HepG2 (cell line): ENCODE measurements around the gene NACC2. TPM values are rescaled to one million over a fixed set of nuclear protein-coding genes. Genes with fewer than 3 reads are reported as not detected.
A peak's percentile ranks its signal among the peaks of the same experiment; 100 is the strongest.

Experiments used
- ARID4A ChIP-seq: sonication (generic); formaldehyde crosslinking; IDR thresholded peaks from 2 replicates; pipeline ENCODE4 v1.5.0; 2020; ENCODE audit warnings: mild to moderate bottlenecking, missing genetic modification reagents, borderline replicate concordance
- EED ChIP-seq: sonication (generic); formaldehyde crosslinking; IDR thresholded peaks from 2 replicates; pipeline ENCODE4 v1.5.0; 2020; ENCODE audit warnings: mild to moderate bottlenecking, missing genetic modification reagents
- FOXA1 ChIP-seq, 2 experiments: fragments of 450-650 bp in 1 of 2; sonication (generic) in 1 of 2; formaldehyde crosslinking in 1 of 2; IDR thresholded peaks; 2 replicates each; pipeline versions ENCODE4 v1.4.0 to v1.6.1; 2016 to 2020; ENCODE audit warnings: missing genetic modification reagents in 1 of 2
- GABPB1 ChIP-seq: IDR thresholded peaks from 2 replicates; pipeline ENCODE4 v1.6.1; 2016; ENCODE audit warnings: mild to moderate bottlenecking, missing genetic modification reagents, moderate library complexity, missing compliant biosample characterization
- GATAD2A ChIP-seq: IDR thresholded peaks from 2 replicates; pipeline ENCODE4 v1.6.1; 2016
- HMGXB4 ChIP-seq, 2 experiments: sonication (generic) in 1 of 2; formaldehyde crosslinking in 1 of 2; IDR thresholded peaks; 2 replicates each; pipeline versions ENCODE4 v1.4.0 to v1.6.1; 2018 to 2020; ENCODE audit warnings: missing genetic modification reagents in 2 of 2, borderline replicate concordance in 1 of 2, low read depth in 1 of 2, mild to moderate bottlenecking in 1 of 2, missing biosample characterization in 1 of 2
- IKZF4 ChIP-seq: sonication (generic); formaldehyde crosslinking; IDR thresholded peaks from 2 replicates; pipeline ENCODE4 v1.5.1; 2020; ENCODE audit warnings: borderline replicate concordance, mild to moderate bottlenecking, low read depth, missing genetic modification reagents; ENCODE audit errors: not compliant biosample characterization
- KDM4B ChIP-seq: sonication (generic); formaldehyde crosslinking; IDR thresholded peaks from 2 replicates; pipeline ENCODE4 v1.4.0; 2020; ENCODE audit warnings: missing genetic modification reagents
- MIER3 ChIP-seq: IDR thresholded peaks from 2 replicates; pipeline ENCODE4 v1.6.1; 2016; ENCODE audit warnings: missing compliant biosample characterization, borderline replicate concordance
- MXD4 ChIP-seq: IDR thresholded peaks from 2 replicates; pipeline ENCODE4 v1.6.1; 2016; ENCODE audit warnings: mild to moderate bottlenecking, missing biosample characterization, missing genetic modification reagents
- PHF8 ChIP-seq: sonication (generic); formaldehyde crosslinking; IDR thresholded peaks from 2 replicates; pipeline ENCODE4 v1.5.0; 2020; ENCODE audit warnings: missing genetic modification reagents
- RARA ChIP-seq: IDR thresholded peaks from 2 replicates; pipeline ENCODE4 v1.6.1; 2016; ENCODE audit warnings: missing genetic modification reagents, missing compliant biosample characterization
- SALL2 ChIP-seq: sonication (generic); formaldehyde crosslinking; IDR thresholded peaks from 2 replicates; pipeline ENCODE4 v1.8.1; 2023; ENCODE audit warnings: mild to moderate bottlenecking, missing genetic modification reagents, inconsistent platforms
- SMC3 ChIP-seq: IDR thresholded peaks from 2 replicates; pipeline ENCODE4 v1.6.1; 2011; ENCODE audit warnings: low read length, improper control_type of control experiment
- TBP ChIP-seq: sonication (generic); formaldehyde crosslinking; IDR thresholded peaks from 2 replicates; pipeline ENCODE4 v1.5.0; 2020; ENCODE audit warnings: missing genetic modification reagents
- THAP11 ChIP-seq: IDR thresholded peaks from 2 replicates; pipeline ENCODE4 v1.6.1; 2016; ENCODE audit warnings: missing biosample characterization, missing genetic modification reagents
- XRCC5 ChIP-seq: fragments of 200-400 bp; formaldehyde crosslinking; optimal IDR thresholded peaks from 2 replicates; pipeline ENCODE3; 2017; ENCODE audit warnings: mild to moderate bottlenecking, low read length
- ZFY ChIP-seq: sonication (generic); formaldehyde crosslinking; IDR thresholded peaks from 2 replicates; pipeline ENCODE4 v1.4.0; 2020; ENCODE audit warnings: missing genetic modification reagents
- ZNF276 ChIP-seq: sonication (generic); formaldehyde crosslinking; IDR thresholded peaks from 2 replicates; pipeline ENCODE4 v1.4.0; 2020; ENCODE audit warnings: mild to moderate bottlenecking, low read depth, missing genetic modification reagents
- ZNF501 ChIP-seq: sonication (generic); formaldehyde crosslinking; IDR thresholded peaks from 2 replicates; pipeline ENCODE4 v1.5.1; 2020; ENCODE audit warnings: mild to moderate bottlenecking, moderate library complexity, missing genetic modification reagents
- polyA plus RNA-seq, 8 experiments: library from polyadenylated mRNA; depleted of rRNA in 3 of 8; stranded (reverse) in 7 of 8; unstranded in 1 of 8; fragments of >200 nt; fragmentation: Illumina TruSeq in 4 of 8; extraction: Trizol in 4 of 8; gene quantifications; 2 replicates each; pipeline versions ENCODE4 v1.2.1 to v1.2.3, GENCODE V29; 2011 to 2016; ENCODE audit warnings: low read depth in 4 of 8, missing spikeins in 1 of 8, mixed read lengths in 1 of 8; ENCODE audit not compliant: insufficient read depth in 1 of 8
- total RNA-seq, 5 experiments: library from RNA; depleted of rRNA; stranded (reverse); fragments of >200 nt; fragmentation: Illumina TruSeq; extraction: Trizol; gene quantifications; 2 replicates each; pipeline ENCODE4 v1.2.3, GENCODE V29; 2016; ENCODE audit warnings: low read depth in 1 of 5

NACC2 gene
- total and polyA plus RNA-seq, 2 of the 13 experiments (the other 11 are each of a cell fraction or from before 2014, with no cell fraction given): 5.9 to 12.3 TPM

GRCh38 chr9:136122425-136123383 lies 27.6 kb upstream of the NACC2 start (continued):
- TF ChIP-seq ZNF276 (no peak), ZFY (no peak), HMGXB4 (CRISPR knock-in tag; IDR thresholded peaks at IDR 0.05; ENCODE audit: borderline replicate concordance in 1 of 2, low read depth in 1 of 2) (0 out of 4 replicates have a peak, but pooled peaks of 1 of the 2 experiments have one; percentile 40), KDM4B (CRISPR knock-in tag) (peak; percentile 63; the same call in 1 of the 2 replicates), TBP (CRISPR knock-in tag) (no peak), PHF8 (0 out of 2 replicates have a peak, but pooled peaks have one; percentile 22), GATAD2A (CRISPR knock-in tag) (0 out of 2 replicates have a peak, but pooled peaks have one; percentile 37), GABPB1 (CRISPR knock-in tag) (peak; percentile 57; the same call in 1 of the 2 replicates), THAP11 (CRISPR knock-in tag) (peak; percentile 60), EED (CRISPR knock-in tag) (0 out of 2 replicates have a peak, but pooled peaks have one; percentile 32), RARA (CRISPR knock-in tag) (0 out of 2 replicates have a peak, but pooled peaks have one; percentile 15), MXD4 (CRISPR knock-in tag) (0 out of 2 replicates have a peak, but pooled peaks have one; percentile 23), SMC3 (peak; percentile 64; the same call in 1 of the 2 replicates), ZNF501 (peak; percentile 60; the same call in 1 of the 2 replicates), IKZF4 (CRISPR knock-in tag) (peak; percentile 28), SALL2 (CRISPR knock-in tag) (0 out of 2 replicates have a peak, but pooled peaks have one; percentile 20), FOXA1 (IDR thresholded peaks at IDR 0.05) (no peak), FOXA1 (CRISPR knock-in tag; IDR thresholded peaks at IDR 0.05) (0 out of 2 replicates have a peak, but pooled peaks have one; percentile 20), MIER3 (0 out of 2 replicates have a peak, but pooled peaks have one; percentile 32), XRCC5 (peak; percentile 80), ARID4A (CRISPR knock-in tag) (peak; percentile 29; the same call in 1 of the 2 replicates)
